ENCODE data around the gene GBP4.

The GBP4 gene

GRCh38 chr1:89191314-89191713 lies 7.4 kb downstream of the GBP4 start:
- no peak overlapping the region for H3K4me3 ChIP-seq
- H3K27ac ChIP-seq, result no peak overlapping the region
- no peak for TF ChIP-seq CTCF (IDR thresholded peaks at IDR 0.05)
- no peak for DNase-seq (ENCODE audit: low spot score)

- no peak for DNase-seq (ENCODE audit: low spot score)
- TF ChIP-seq CTCF (IDR thresholded peaks at IDR 0.05), result no peak
- H3K4me3 ChIP-seq, result no peak overlapping the region
- no peak overlapping the region for H3K27ac ChIP-seq
Observed at GRCh38 chr1:89190017-89190416, 8.7 kb downstream of the GBP4 start.

GRCh38 chr1:89179343-89179742 lies 19.4 kb downstream of the GBP4 start:
- DNase-seq (ENCODE audit: low spot score), result no peak
- TF ChIP-seq CTCF (IDR thresholded peaks at IDR 0.05), result no peak
- Histone ChIP-seq H3K4me3 (no peak overlapping the region), H3K27ac (no peak overlapping the region)

- H3K4me3 ChIP-seq, result no peak overlapping the region
- TF ChIP-seq CTCF (IDR thresholded peaks at IDR 0.05), result no peak
- H3K27ac ChIP-seq, result no peak overlapping the region
- no peak for DNase-seq (ENCODE audit: low spot score)
Observed at GRCh38 chr1:89176971-89177370, 21.8 kb downstream of the GBP4 start.

GRCh38 chr1:89175601-89176256 lies 23.0 kb downstream of the GBP4 start, which contains the start of gene GBP7:
Gene GBP7 (minus strand): TSS chr1:89176003. CDS start chr1:89171935, 4,068 bp downstream.
- Histone ChIP-seq H3K27ac (no peak within 1 kb of the TSS), H3K4me3 (no peak within 1 kb of the TSS)
- no peak for DNase-seq (ENCODE audit: low spot score)
- no peak for TF ChIP-seq CTCF (IDR thresholded peaks at IDR 0.05)

- no peak overlapping the region for H3K4me3 ChIP-seq
- TF ChIP-seq CTCF (IDR thresholded peaks at IDR 0.05), result no peak
- no peak overlapping the region for H3K27ac ChIP-seq
- no peak for DNase-seq (ENCODE audit: low spot score)
Observed at GRCh38 chr1:89174491-89174890, 24.3 kb downstream of the GBP4 start.

- TF ChIP-seq CTCF (IDR thresholded peaks at IDR 0.05), result no peak
- no peak overlapping the region for H3K27ac ChIP-seq
- no peak for DNase-seq (ENCODE audit: low spot score)
- no peak overlapping the region for H3K4me3 ChIP-seq
Observed at GRCh38 chr1:89172468-89173143, 26.1 kb downstream of the GBP4 start.
